Transverse colon (tissue), 4 donors: Measurements from ENCODE around the gene PES1. TPM values are rescaled to one million over a fixed set of nuclear protein-coding genes. Genes with fewer than 3 reads are reported as not detected.
"Not testable (repeated sequence)": the region's sequence is repeated elsewhere in the genome, so short reads cannot be mapped to it uniquely, and the experiment has no call there.

Experiments
- DNase-seq: peaks from one replicate; pipeline ENCODE4 v3.0.0-alpha.2; 2019
- H3K27ac ChIP-seq, 4 donors: fragments of 200-600 bp; sonication (generic); 2 replicates each; pipeline ENCODE4 v1.5.1; 2016 to 2018; ENCODE audit warnings: inconsistent platforms in 4 of 4
- H3K27me3 ChIP-seq: fragments of 200-600 bp; sonication (generic); 2 replicates; pipeline ENCODE4 v1.5.1; 2017; ENCODE audit warnings: inconsistent platforms
- H3K36me3 ChIP-seq, 4 donors: fragments of 200-600 bp; sonication (generic); 2 replicates each; pipeline ENCODE4 v1.5.1; 2017 to 2019; ENCODE audit warnings: inconsistent platforms in 4 of 4
- H3K4me1 ChIP-seq, 4 donors: fragments of 200-600 bp; sonication (generic); 2 replicates each; pipeline ENCODE4 v1.5.1; 2017 to 2020; ENCODE audit warnings: inconsistent platforms in 4 of 4
- H3K4me3 ChIP-seq, 4 donors: fragments of 200-600 bp; sonication (generic); 1 replicate in 1 of 4; 2 replicates in 3 of 4; pipeline versions ENCODE4 v1.5.1 to v1.6.1; 2017 to 2019; ENCODE audit warnings: inconsistent platforms in 4 of 4
- H3K9me3 ChIP-seq, 2 donors: fragments of 200-600 bp; sonication (generic); 2 replicates each; pipeline ENCODE4 v1.5.1; 2017 to 2019; ENCODE audit warnings: inconsistent platforms in 2 of 2
- CTCF ChIP-seq, 5 experiments: fragments of 200-600 bp in 3 of 5; fragments of 450-650 bp in 2 of 5; sonication (generic) in 3 of 5; IDR thresholded peaks; 1 replicate in 2 of 5; 2 replicates in 3 of 5; pipeline ENCODE4 v1.5.1; 2016 to 2017; ENCODE audit warnings: antibody characterized with exemption in 5 of 5, inconsistent platforms in 3 of 5, mild to moderate bottlenecking in 2 of 5, moderate library complexity in 1 of 5
- EP300 ChIP-seq: sonication (generic); formaldehyde crosslinking; IDR thresholded peaks from one replicate; pipeline ENCODE4 v1.6.1; 2017; ENCODE audit warnings: antibody characterized with exemption, low read depth
- POLR2A ChIP-seq: fragments of 450-650 bp; IDR thresholded peaks from one replicate; pipeline ENCODE4 v1.6.1; 2016; ENCODE audit warnings: antibody characterized with exemption, mild to moderate bottlenecking, moderate library complexity
- POLR2AphosphoS5 ChIP-seq, 3 donors: sonication (generic); formaldehyde crosslinking; IDR thresholded peaks; one replicate each; pipeline ENCODE4 v1.6.1; 2016; ENCODE audit warnings: antibody characterized with exemption in 3 of 3
- WGBS, 2 donors: methylation state at CpG; one replicate each; pipeline ENCODE4 v1.1.5; 2018; ENCODE audit warnings: low coverage in 1 of 2; 5-methylcytosine and 5-hydroxymethylcytosine counted together
- in situ Hi-C, 4 donors: fragments of 200-750 bp; cut with MboI; loops; one replicate each; pipeline versions ENCODE4 v1.15.0 to v1.15.1; 2017; ENCODE audit warnings: low sequenced_read_pairs in 3 of 4, low pct_ligation_motif_present in 1 of 4, low pct_unique_long_range_greater_than_20kb in 1 of 4
- intact Hi-C: fragments of 100-400 bp; cut with DNase I; formaldehyde crosslinking; loops from one replicate; pipeline ENCODE4 v1.15.1; 2023; ENCODE audit warnings: low total_unique reads
- total RNA-seq, 4 donors: library from RNA; depleted of rRNA; stranded (reverse); fragments of >200 nt; gene quantifications; one replicate each; pipeline ENCODE4 v1.1.0, GENCODE V29; 2016

PES1 gene
- total RNA-seq, 4 donors from 2014 or later: 13.5 to 39.5 (median 30.6) TPM

GRCh38 chr22:30542811-30543188, 48.9 kb downstream of the PES1 start:
- peaks cover 42% of the 10 kb centered on the region for H3K27me3 ChIP-seq
- no peaks in the 10 kb centered on the region for H3K9me3 ChIP-seq
- H3K36me3 ChIP-seq: no peaks in the 10 kb centered on the region
- H3K27ac ChIP-seq: no peak overlapping the region
- no peak for TF ChIP-seq EP300
- no peak for TF ChIP-seq POLR2AphosphoS5 (IDR thresholded peaks at IDR 0.05)
- no peak for TF ChIP-seq CTCF (IDR thresholded peaks at IDR 0.05)
- no peak for TF ChIP-seq POLR2A
- peaks cover 4 to 11% (median 9%) of the 10 kb centered on the region in 4 donors for H3K4me1 ChIP-seq
- intact Hi-C loops: no loop called here
- H3K4me3 ChIP-seq: no peak overlapping the region
- in situ Hi-C loops: no loop called here
- no peak for DNase-seq
- 83% methylated on average over 12 of the region's 12 CpGs; no CpG with 5 or more reads in 1 of the 2 donors for WGBS, 2 donors

GRCh38 chr22:30541961-30542810, 49.5 kb downstream of the PES1 start:
- Histone ChIP-seq H3K9me3 (no peaks in the 10 kb centered on the region), H3K36me3 (no peaks in the 10 kb centered on the region), H3K27ac (no peak overlapping the region), H3K4me1 (peaks cover 4 to 11% (median 9%) of the 10 kb centered on the region in 4 donors), H3K27me3 (peaks cover 42% of the 10 kb centered on the region), H3K4me3 (peak overlapping the region in 3 of 4 donors; percentile 1 to 49 (median 26))
- in situ Hi-C loops: no loop called here
- DNase-seq: no peak
- TF ChIP-seq EP300: no peak
- TF ChIP-seq CTCF (IDR thresholded peaks at IDR 0.05): no peak
- TF ChIP-seq POLR2AphosphoS5 (IDR thresholded peaks at IDR 0.05): no peak
- no peak for TF ChIP-seq POLR2A
- WGBS, 2 donors: 5 to 11% methylated on average over 4 to 38 of the region's 64 CpGs
- intact Hi-C loops: no loop called here

DNA sequence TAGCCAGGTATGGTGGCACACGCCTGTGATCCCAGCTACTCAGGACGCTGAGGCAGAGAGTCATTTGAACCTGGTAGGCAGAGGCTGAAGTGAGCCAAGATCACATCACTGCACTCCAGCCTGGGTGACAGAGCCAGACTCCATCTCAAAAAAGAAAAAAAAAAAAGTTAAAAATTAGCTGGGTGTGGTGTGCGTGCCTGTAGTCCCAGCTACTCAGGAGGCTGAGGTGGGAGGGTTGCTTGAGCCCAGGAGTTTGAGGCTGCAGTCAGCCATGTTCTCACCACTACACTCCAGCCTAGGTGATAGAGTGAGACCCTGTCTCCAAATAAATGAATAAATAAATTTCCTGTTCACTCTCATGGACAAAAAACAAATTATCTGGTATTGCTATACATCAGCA, 50.2 kb downstream of the PES1 start:
- Histone ChIP-seq H3K27me3 (peaks cover 42% of the 10 kb centered on the region), H3K4me1 (peaks cover 4 to 11% (median 9%) of the 10 kb centered on the region in 4 donors)
- intact Hi-C loops, H3K36me3 ChIP-seq, H3K27ac ChIP-seq, in situ Hi-C loops, DNase-seq, H3K9me3 ChIP-seq, H3K4me3 ChIP-seq: not testable (repeated sequence)
- WGBS, 2 donors: 83% methylated on average over 3 of the region's 3 CpGs; no CpG with 5 or more reads in 1 of the 2 donors

DNA sequence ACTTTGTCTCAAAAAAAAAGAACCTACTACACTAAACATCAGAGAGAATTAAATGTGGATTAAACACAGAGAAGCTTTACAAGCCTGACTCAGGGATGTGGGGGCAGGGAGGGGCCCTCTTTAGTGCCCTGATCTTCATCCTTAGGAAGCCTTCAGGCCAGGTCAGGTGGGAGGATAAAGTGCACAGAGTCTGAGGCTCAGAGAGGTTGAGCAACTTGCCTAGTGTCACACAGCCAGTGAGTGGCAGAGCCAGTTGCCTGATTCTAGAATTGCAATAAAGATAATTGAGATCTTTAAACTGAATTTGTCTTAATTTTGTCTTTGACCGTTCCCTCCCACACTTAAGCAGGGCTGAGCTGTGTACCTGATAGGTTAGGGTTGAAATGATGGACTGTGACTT, 52.3 kb downstream of the PES1 start:
- H3K4me3 ChIP-seq: no peak overlapping the region
- no peak for DNase-seq
- H3K36me3 ChIP-seq: no peaks in the 10 kb centered on the region
- 79% methylated on average over 1 of the region's 1 CpG; no CpG with 5 or more reads in 1 of the 2 donors for WGBS, 2 donors
- intact Hi-C loops (no loop called here), in situ Hi-C loops (no loop called here)
- H3K9me3 ChIP-seq: no peaks in the 10 kb centered on the region
- peaks cover 36% of the 10 kb centered on the region for H3K27me3 ChIP-seq
- peaks cover 4 to 11% (median 9%) of the 10 kb centered on the region in 4 donors for H3K4me1 ChIP-seq
- H3K27ac ChIP-seq: no peak overlapping the region
- no peak for TF ChIP-seq POLR2AphosphoS5 (IDR thresholded peaks at IDR 0.05)
- no peak for TF ChIP-seq CTCF (IDR thresholded peaks at IDR 0.05)
- TF ChIP-seq EP300: no peak
